ENCODE data around the gene SLC3A2. TPM values are rescaled to one million over a fixed set of nuclear protein-coding genes. Genes with fewer than 3 reads are reported as not detected.
"Not testable (repeated sequence)": the region's sequence is repeated elsewhere in the genome, so short reads cannot be mapped to it uniquely, and the experiment has no call there.

Gene SLC3A2
- polyA plus RNA-seq, 3 donors, result 164 to 215 (median 179) TPM

DNA sequence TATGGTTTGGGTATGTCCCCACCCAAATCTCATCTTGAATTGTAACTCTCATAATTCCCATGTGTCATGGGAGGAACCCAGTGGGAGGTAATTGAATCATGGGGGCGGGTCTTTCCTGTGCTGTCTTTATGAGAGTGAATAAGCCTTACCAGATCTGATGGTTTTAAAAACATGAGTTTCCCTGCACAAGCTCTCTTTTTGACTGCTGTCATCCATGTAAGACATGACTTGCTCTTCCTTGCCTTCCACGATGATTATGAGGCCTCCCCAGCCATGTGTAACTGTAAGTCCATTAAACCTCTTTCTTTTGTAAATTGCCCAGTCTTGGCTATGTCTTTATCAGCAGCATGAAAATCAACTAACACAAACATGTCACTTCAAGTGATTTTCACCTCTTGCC lies 56.8 kb downstream of the SLC3A2 start:
- DNase-seq (ENCODE audit: extremely low read depth in 1 of 11, low read depth in 9 of 11, low spot score in 4 of 11), result not testable (repeated sequence)

Other genes with a start within 250 kb of the SLC3A2 start
- 100 to 1,000 TPM; 349 to 398 (median 360) TPM for gene GANAB, start 234.3 kb upstream of the SLC3A2 start, polyA plus RNA-seq (ENCODE audit: insufficient read length in 3 of 3)
- gene INTS5, start 227.6 kb upstream of the SLC3A2 start, polyA plus RNA-seq (ENCODE audit: insufficient read length in 3 of 3), result 10 to 100 TPM; 18.1 to 22.7 (median 19.2) TPM
- 10 to 100 TPM; 56.8 to 59.1 (median 58.5) TPM for gene C11orf98, start 215.7 kb upstream of the SLC3A2 start, polyA plus RNA-seq (ENCODE audit: insufficient read length in 3 of 3)
- 1 to 10 TPM; 3.8 to 5.9 (median 4.6) TPM for gene CSKMT, start 215.6 kb upstream of the SLC3A2 start, polyA plus RNA-seq (ENCODE audit: insufficient read length in 3 of 3)
- 10 to 100 TPM in 2 of 3 donors, 1 to 10 TPM in 1; 6.4 to 12.5 (median 10.7) TPM for gene UQCC3, start 209.2 kb upstream of the SLC3A2 start, polyA plus RNA-seq (ENCODE audit: insufficient read length in 3 of 3)
- 1 to 10 TPM; 6.3 to 6.8 (median 6.4) TPM for gene LBHD1, start 208.6 kb upstream of the SLC3A2 start, polyA plus RNA-seq (ENCODE audit: insufficient read length in 3 of 3)
- 100 to 1,000 TPM; 147 to 191 (median 164) TPM for gene UBXN1, start 201.8 kb upstream of the SLC3A2 start, polyA plus RNA-seq (ENCODE audit: insufficient read length in 3 of 3)
- 1 to 10 TPM in 2 of 3 donors, under 1 TPM in 1; 0.75 to 1.3 (median 1.1) TPM for gene LRRN4CL, start 191.4 kb upstream of the SLC3A2 start, polyA plus RNA-seq (ENCODE audit: insufficient read length in 3 of 3)
- 10 to 100 TPM; 60.1 to 70.8 (median 63.0) TPM for gene BSCL2, start 173.5 kb upstream of the SLC3A2 start, polyA plus RNA-seq (ENCODE audit: insufficient read length in 3 of 3)
- 1 to 10 TPM; 1.4 to 2.6 (median 2.0) TPM for gene GNG3, start 173.2 kb upstream of the SLC3A2 start, polyA plus RNA-seq (ENCODE audit: insufficient read length in 3 of 3)
- gene HNRNPUL2, start 153.4 kb upstream of the SLC3A2 start, polyA plus RNA-seq (ENCODE audit: insufficient read length in 3 of 3), result 10 to 100 TPM; 82.0 to 92.8 (median 92.6) TPM
- gene TTC9C, start 152.4 kb upstream of the SLC3A2 start, polyA plus RNA-seq (ENCODE audit: insufficient read length in 3 of 3), result 10 to 100 TPM; 38.1 to 48.2 (median 41.8) TPM
- gene ZBTB3, start 126.7 kb upstream of the SLC3A2 start, polyA plus RNA-seq (ENCODE audit: insufficient read length in 3 of 3), result 1 to 10 TPM; 7.3 to 8.1 (median 7.5) TPM
- 100 to 1,000 TPM; 133 to 162 (median 156) TPM for gene POLR2G, start 119.3 kb upstream of the SLC3A2 start, polyA plus RNA-seq (ENCODE audit: insufficient read length in 3 of 3)
- 10 to 100 TPM; 27.1 to 38.7 (median 33.1) TPM for gene TAF6L, start 109.5 kb upstream of the SLC3A2 start, polyA plus RNA-seq (ENCODE audit: insufficient read length in 3 of 3)
- 10 to 100 TPM; 58.3 to 73.4 (median 71.4) TPM for gene TMEM179B, start 93.5 kb upstream of the SLC3A2 start, polyA plus RNA-seq (ENCODE audit: insufficient read length in 3 of 3)
- gene TMEM223, start 88.9 kb upstream of the SLC3A2 start, polyA plus RNA-seq (ENCODE audit: insufficient read length in 3 of 3), result 10 to 100 TPM; 21.8 to 30.6 (median 29.2) TPM
- 100 to 1,000 TPM; 114 to 137 (median 116) TPM for gene NXF1, start 75.5 kb upstream of the SLC3A2 start, polyA plus RNA-seq (ENCODE audit: insufficient read length in 3 of 3)
- 10 to 100 TPM; 51.6 to 57.9 (median 56.7) TPM for gene STX5, start 48.8 kb upstream of the SLC3A2 start, polyA plus RNA-seq (ENCODE audit: insufficient read length in 3 of 3)
- gene TEX54, start 48.1 kb upstream of the SLC3A2 start, polyA plus RNA-seq (ENCODE audit: insufficient read length in 3 of 3), result under 1 TPM in 1 of 3 donors, not detected in 2; 0.42 TPM
- gene WDR74, start 41.3 kb upstream of the SLC3A2 start, polyA plus RNA-seq (ENCODE audit: insufficient read length in 3 of 3), result 10 to 100 TPM; 33.7 to 48.3 (median 43.5) TPM
- under 1 TPM in 2 of 3 donors, not detected in 1; 0.09 to 0.11 TPM for gene CHRM1, start 40.5 kb downstream of the SLC3A2 start, polyA plus RNA-seq (ENCODE audit: insufficient read length in 3 of 3)
- 10 to 100 TPM; 19.7 to 36.9 (median 27.0) TPM for gene SLC22A6, start 104.1 kb downstream of the SLC3A2 start, polyA plus RNA-seq (ENCODE audit: insufficient read length in 3 of 3)
- gene SLC22A8, start 134.9 kb downstream of the SLC3A2 start, polyA plus RNA-seq (ENCODE audit: insufficient read length in 3 of 3), result 10 to 100 TPM; 40.9 to 54.6 (median 53.9) TPM

Measured in renal cortex interstitium (tissue), 11 donors.